Measurements from ENCODE around the gene KCNN1.

KCNN1 gene

GRCh38 chr19:17942582-17943273 lies 24.2 kb upstream of the KCNN1 start:
- H3K27ac ChIP-seq = peak overlapping the region; percentile 81
- TF ChIP-seq ZFX (IDR thresholded peaks at IDR 0.05; ENCODE audit: borderline replicate concordance) (no peak), CTCF (IDR thresholded peaks at IDR 0.05) (peak; percentile 61)

GRCh38 chr19:17943274-17944221 lies 23.4 kb upstream of the KCNN1 start:
- TF ChIP-seq CTCF (IDR thresholded peaks at IDR 0.05) (no peak), ZFX (IDR thresholded peaks at IDR 0.05; ENCODE audit: borderline replicate concordance) (no peak)
- peak overlapping the region; percentile 81 for H3K27ac ChIP-seq

GRCh38 chr19:17944301-17944700 lies 22.6 kb upstream of the KCNN1 start:
- H3K27ac ChIP-seq = no peak overlapping the region
- TF ChIP-seq CTCF (IDR thresholded peaks at IDR 0.05) = no peak
- no peak for TF ChIP-seq ZFX (IDR thresholded peaks at IDR 0.05; ENCODE audit: borderline replicate concordance)

GRCh38 chr19:17946965-17947784 lies 19.7 kb upstream of the KCNN1 start:
- no peak for TF ChIP-seq ZFX (IDR thresholded peaks at IDR 0.05; ENCODE audit: borderline replicate concordance)
- no peak for TF ChIP-seq CTCF (IDR thresholded peaks at IDR 0.05)
- H3K27ac ChIP-seq = peak overlapping the region; percentile 35; the same call in 1 of the 2 replicates

- peak overlapping the region; percentile 54 for H3K27ac ChIP-seq
- TF ChIP-seq ZFX (IDR thresholded peaks at IDR 0.05; ENCODE audit: borderline replicate concordance) = no peak
Measured at GRCh38 chr19:17947815-17948513, 18.9 kb upstream of the KCNN1 start.

GRCh38 chr19:17948514-17948900 lies 18.4 kb upstream of the KCNN1 start:
- no peak for TF ChIP-seq CTCF (IDR thresholded peaks at IDR 0.05)
- H3K27ac ChIP-seq = peak overlapping the region; percentile 54
